ENCODE results near the gene SPATA2.

SPATA2 gene

DNA sequence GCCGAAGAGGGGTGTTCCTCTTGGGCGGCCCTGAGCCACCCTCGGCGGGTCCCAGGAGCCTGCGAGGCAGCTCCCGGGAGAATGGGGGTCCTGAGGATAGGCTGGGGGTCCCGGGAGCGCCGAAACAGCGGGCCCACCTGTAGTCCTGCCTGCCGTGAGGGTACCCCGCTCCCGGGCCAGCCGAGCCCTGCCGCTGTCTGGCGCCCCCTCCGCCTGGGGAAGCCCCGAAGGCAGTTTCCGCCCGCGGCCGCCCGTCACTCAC is 280 bp downstream of the SPATA2 start:
- H3K4me1 Mint-ChIP-seq = peaks cover 51% of the 10 kb centered on the region
- no peaks in the 10 kb centered on the region for H3K9me3 Mint-ChIP-seq
- H3K27ac Mint-ChIP-seq = peak overlapping the region; percentile 100
- ATAC-seq (peak; percentile 43), DNase-seq (ENCODE audit: low spot score in 2 of 2) (no peak)
- peaks cover 19% of the 10 kb centered on the region for H3K36me3 Mint-ChIP-seq
- peak overlapping the region; percentile 92 for H3K4me3 Mint-ChIP-seq

- peaks cover 57% of the 10 kb centered on the region for H3K4me1 Mint-ChIP-seq
These were observed 815 bp downstream of the SPATA2 start for GRCh38 chr20:49914310-49915117.

GRCh38 chr20:49913399-49914047 is 1.8 kb downstream of the SPATA2 start:
- Mint-ChIP-seq H3K36me3 (peaks cover 34% of the 10 kb centered on the region), H3K4me1 (peaks cover 60% of the 10 kb centered on the region), H3K9me3 (no peaks in the 10 kb centered on the region), H3K27ac (no peak overlapping the region), H3K4me3 (peak overlapping the region; percentile 92)
- DNase-seq (ENCODE audit: low spot score in 2 of 2) = no peak
- ATAC-seq = no peak

More at GRCh38 chr20:49914310-49915117, 815 bp downstream of the SPATA2 start:
- peaks cover 24% of the 10 kb centered on the region for H3K36me3 Mint-ChIP-seq
- ATAC-seq (peak; percentile 0), DNase-seq (ENCODE audit: low spot score in 2 of 2) (no peak)
- H3K9me3 Mint-ChIP-seq = no peaks in the 10 kb centered on the region
- H3K27ac Mint-ChIP-seq = peak overlapping the region; percentile 100
- peak overlapping the region; percentile 92 for H3K4me3 Mint-ChIP-seq

DNA sequence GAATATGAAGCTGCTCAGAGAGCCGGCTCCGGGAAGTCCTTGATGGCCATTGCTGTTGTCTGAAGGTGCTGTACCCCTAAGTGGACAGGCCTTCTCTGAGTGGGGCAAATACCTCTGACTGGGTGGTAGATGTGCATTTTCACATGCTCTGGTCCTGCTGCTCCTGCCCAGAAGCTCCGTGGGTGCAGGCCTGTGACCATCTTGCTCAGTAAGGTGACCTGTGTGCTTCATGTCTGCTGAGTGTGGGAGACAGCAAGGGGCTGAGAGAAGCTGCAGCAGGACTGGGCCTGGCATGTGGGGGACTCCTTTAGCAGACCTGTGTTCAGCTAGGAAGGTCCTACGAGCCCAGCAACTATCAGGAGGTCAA is 5.0 kb downstream of the SPATA2 start:
- ATAC-seq (no peak), DNase-seq (ENCODE audit: low spot score in 2 of 2) (no peak)
- Mint-ChIP-seq H3K27ac (peak overlapping the region; percentile 82), H3K9me3 (no peaks in the 10 kb centered on the region), H3K36me3 (peaks cover 45% of the 10 kb centered on the region), H3K4me1 (peaks cover 48% of the 10 kb centered on the region), H3K4me3 (no peak overlapping the region)

- ATAC-seq = no peak
- Mint-ChIP-seq H3K4me1 (peaks cover 49% of the 10 kb centered on the region), H3K4me3 (no peak overlapping the region), H3K36me3 (peaks cover 49% of the 10 kb centered on the region), H3K9me3 (no peaks in the 10 kb centered on the region), H3K27ac (peak overlapping the region; percentile 82)
- no peak for DNase-seq (ENCODE audit: low spot score in 2 of 2)
These were observed 5.6 kb downstream of the SPATA2 start for GRCh38 chr20:49909499-49910339.

DNA sequence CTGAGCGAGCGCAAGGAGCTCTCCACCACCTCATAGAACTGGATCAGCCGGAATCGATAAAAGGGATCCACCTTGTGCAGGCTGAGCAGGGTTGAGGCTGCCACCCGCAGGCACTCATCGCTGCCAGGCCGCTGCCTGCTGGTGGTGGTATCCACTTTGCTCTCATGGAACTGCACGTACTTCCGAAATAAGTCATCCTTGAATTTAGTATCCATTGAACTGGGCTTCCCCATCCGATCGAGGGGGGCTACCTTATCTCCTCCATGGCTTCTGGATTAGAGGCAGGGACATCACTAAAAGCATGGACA is 7.1 kb downstream of the SPATA2 start:
- Mint-ChIP-seq H3K9me3 (no peaks in the 10 kb centered on the region), H3K4me1 (peaks cover 34% of the 10 kb centered on the region), H3K4me3 (no peak overlapping the region), H3K36me3 (peaks cover 60% of the 10 kb centered on the region), H3K27ac (peak overlapping the region; percentile 64)
- DNase-seq (ENCODE audit: low spot score in 2 of 2) (no peak), ATAC-seq (no peak)

DNA sequence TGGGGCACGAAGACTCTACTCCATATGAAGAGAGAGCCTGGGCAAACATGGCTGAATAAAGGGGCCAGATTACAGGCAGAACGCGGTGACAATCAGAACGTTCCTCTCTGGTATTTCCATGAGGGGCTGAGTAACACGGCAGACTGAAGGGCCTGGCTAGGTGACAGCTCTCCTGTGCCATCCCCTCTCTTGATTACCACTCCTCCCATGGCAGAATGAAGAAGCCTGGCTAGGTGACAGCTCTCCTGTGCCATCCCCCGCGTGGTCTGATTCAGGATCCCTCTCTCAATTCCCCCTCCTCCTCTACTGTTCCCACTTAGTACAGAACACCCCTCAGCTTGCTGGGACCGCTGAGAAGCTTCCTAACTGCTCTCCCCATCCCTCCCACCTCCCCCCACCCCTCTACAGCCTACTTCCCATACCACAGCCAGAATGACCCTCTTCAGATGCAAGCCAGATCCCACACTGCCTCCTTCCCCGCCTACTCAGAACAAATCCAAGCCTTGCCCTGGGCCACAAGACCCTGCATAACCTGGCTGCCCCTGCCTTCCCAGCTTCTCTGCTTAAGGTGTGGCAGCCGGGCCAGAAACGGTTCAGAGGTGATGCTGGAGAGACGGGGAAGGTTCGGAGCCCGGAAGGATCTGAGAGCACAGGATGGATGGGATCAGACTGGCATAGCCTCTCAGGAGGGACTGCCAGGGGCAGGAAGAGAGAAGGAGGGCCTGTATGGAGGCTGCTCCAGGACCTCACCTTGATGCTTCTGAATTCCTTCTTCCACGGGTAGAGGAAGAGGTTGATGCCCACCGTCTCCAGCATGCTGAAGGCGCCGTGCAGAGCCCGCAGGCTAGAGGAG is 7.7 kb downstream of the SPATA2 start:
- H3K4me3 Mint-ChIP-seq = no peak overlapping the region
- H3K9me3 Mint-ChIP-seq = no peaks in the 10 kb centered on the region
- peak overlapping the region; percentile 64 for H3K27ac Mint-ChIP-seq
- ATAC-seq (no peak), DNase-seq (ENCODE audit: low spot score in 2 of 2) (no peak)
- peaks cover 65% of the 10 kb centered on the region for H3K36me3 Mint-ChIP-seq
- H3K4me1 Mint-ChIP-seq = peaks cover 30% of the 10 kb centered on the region

DNA sequence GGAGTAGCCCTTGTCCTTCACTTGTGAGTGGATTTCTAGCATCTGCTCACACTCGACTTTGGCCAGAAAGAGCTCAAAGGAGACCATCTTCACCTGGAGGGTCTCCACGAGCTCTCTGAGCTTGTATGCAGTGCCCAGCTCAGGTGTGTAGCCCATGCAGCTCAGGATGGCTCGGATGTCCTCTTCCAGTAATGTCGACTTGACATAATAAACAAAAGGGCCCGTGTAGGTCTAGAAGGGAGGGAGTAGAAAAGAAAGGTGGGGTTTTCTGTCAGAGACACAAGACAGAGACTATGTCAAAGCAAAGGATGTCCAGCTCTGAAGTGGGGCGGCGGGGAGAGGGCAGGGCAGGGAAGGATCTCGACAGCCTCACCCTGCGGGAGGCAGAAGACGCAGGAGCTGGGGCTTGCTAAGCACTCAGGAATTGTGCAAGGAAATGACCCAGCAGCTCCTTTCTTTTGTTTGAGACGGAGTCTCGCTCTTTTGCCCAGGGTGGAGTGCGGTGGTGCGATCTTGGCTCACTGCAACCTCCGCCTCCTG is 8.6 kb downstream of the SPATA2 start:
- ATAC-seq (no peak), DNase-seq (ENCODE audit: low spot score in 2 of 2) (no peak)
- H3K9me3 Mint-ChIP-seq = no peaks in the 10 kb centered on the region
- peaks cover 68% of the 10 kb centered on the region for H3K36me3 Mint-ChIP-seq
- peaks cover 27% of the 10 kb centered on the region for H3K4me1 Mint-ChIP-seq
- H3K4me3 Mint-ChIP-seq = no peak overlapping the region
- H3K27ac Mint-ChIP-seq = peak overlapping the region; percentile 37

DNA sequence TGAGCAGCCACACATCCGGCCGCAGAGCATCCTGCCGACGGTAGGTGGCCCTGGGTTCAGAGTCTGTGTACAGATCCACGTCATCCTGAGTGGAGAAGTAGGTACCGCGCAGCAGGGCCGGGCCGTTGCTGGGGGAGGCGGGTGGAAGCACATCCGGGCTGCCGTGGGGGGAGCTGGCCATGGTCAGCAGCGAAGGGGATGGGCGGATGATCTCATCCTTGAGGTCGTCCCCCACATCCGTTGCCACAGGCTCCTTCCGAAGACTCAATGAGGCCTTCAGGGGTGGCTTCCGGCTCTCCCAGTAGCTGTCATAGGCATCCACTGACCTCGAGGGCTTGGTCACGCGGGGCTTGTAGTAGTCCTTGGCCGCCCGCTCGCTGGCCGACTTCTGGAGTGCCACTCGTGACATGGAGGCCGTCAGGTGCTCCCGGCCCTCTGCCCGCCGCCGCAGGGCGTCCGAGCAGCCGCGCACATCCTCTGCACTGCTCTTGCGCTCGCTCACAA is 9.2 kb downstream of the SPATA2 start:
- peak overlapping the region; percentile 77 for H3K27ac Mint-ChIP-seq
- no peaks in the 10 kb centered on the region for H3K9me3 Mint-ChIP-seq
- no peak overlapping the region for H3K4me3 Mint-ChIP-seq
- DNase-seq (ENCODE audit: low spot score in 2 of 2) (no peak), ATAC-seq (no peak)
- H3K4me1 Mint-ChIP-seq = peaks cover 27% of the 10 kb centered on the region
- H3K36me3 Mint-ChIP-seq = peaks cover 68% of the 10 kb centered on the region

GRCh38 chr20:49905415-49906091 is 9.8 kb downstream of the SPATA2 start:
- H3K36me3 Mint-ChIP-seq = peaks cover 68% of the 10 kb centered on the region
- H3K27ac Mint-ChIP-seq = peak overlapping the region; percentile 77
- H3K9me3 Mint-ChIP-seq = no peaks in the 10 kb centered on the region
- ATAC-seq (no peak), DNase-seq (ENCODE audit: low spot score in 2 of 2) (no peak)
- H3K4me1 Mint-ChIP-seq = peaks cover 27% of the 10 kb centered on the region
- no peak overlapping the region for H3K4me3 Mint-ChIP-seq

DNA sequence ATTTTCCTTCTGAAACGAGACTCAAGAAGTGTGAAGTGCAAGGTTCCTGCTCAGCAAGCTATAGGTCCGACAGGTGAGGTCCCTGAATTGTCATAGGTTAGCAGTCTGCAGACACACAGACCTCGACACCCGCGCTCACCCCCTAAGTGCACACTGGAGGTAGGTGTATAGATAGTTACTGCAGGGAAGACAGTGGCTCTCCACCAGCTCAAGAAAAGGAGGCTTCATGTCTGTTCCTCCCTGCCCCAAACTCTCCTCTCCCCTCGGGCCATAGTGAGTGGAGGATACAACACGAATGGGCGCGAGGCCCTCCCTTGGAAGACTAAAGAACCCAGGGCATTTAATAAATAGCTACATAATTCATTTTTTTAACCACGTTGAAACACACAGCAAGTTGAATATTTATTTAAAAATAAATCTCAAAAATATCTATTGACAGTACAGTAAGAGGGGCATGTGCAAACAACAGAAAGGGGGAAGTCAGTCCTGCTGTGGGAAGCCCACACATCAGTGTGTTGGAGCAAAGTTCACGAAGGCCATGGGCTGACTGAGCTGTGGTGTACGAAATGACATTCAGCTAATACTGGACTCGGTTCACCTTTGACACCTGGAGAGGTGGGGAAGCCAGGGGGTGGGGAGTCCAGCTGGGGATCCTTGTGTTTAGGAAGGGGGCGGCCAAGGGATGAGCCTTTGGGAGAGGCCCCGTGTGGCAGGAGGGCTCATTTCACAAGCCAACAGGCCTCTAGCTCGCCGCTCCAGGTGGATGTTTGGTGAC is 10.7 kb downstream of the SPATA2 start:
- Mint-ChIP-seq H3K9me3 (no peaks in the 10 kb centered on the region), H3K4me1 (peaks cover 18% of the 10 kb centered on the region), H3K4me3 (no peak overlapping the region), H3K36me3 (peaks cover 62% of the 10 kb centered on the region), H3K27ac (peak overlapping the region; percentile 69)
- no peak for DNase-seq (ENCODE audit: low spot score in 2 of 2)
- ATAC-seq = no peak

GRCh38 chr20:49901588-49901987 is 13.7 kb downstream of the SPATA2 start:
- ATAC-seq (no peak), DNase-seq (ENCODE audit: low spot score in 2 of 2) (no peak)
- H3K4me3 Mint-ChIP-seq = no peak overlapping the region
- H3K36me3 Mint-ChIP-seq = peaks cover 41% of the 10 kb centered on the region
- H3K4me1 Mint-ChIP-seq = peaks cover 13% of the 10 kb centered on the region
- H3K27ac Mint-ChIP-seq = no peak overlapping the region
- H3K9me3 Mint-ChIP-seq = no peaks in the 10 kb centered on the region

DNA sequence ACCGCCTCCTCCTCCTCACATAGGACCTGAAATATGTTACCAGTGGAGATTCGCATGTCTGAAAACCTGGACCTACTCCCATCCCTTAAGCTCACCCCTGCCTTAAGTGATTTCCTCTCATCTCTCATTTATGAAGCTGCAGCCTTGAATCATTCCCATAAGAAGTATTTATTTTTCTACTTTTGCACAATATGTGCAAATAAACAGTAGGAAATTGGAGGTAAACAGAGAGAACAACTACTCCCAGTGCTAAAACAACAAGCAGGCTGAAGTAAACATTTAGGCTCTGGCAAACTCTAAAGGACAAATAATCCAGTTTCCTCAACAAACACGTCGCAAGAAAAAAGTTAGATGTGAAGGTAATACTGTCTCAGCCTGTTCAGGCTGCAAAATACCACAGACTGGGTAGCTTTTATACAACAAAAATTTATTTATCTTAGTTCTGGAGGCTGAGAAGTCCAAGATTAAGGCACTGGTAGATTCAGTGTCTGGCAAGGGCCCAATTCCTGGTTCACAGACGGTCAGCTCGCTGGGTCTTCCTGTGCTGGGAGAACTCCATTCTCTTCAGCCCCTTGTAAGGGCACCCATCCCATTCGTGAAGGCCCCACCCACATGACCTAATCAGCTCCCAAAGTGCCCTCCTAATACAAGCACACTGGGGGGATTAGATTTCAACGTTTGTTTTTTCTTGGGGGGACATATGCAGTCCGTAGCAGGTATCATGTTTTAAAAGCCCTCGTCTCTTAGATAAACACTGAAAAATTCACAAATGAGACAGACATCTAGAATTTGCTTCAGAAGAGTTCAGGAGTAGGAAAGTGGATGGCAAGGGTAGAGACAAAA is 15.6 kb downstream of the SPATA2 start:
- Mint-ChIP-seq H3K27ac (no peak overlapping the region), H3K4me1 (peaks cover 8% of the 10 kb centered on the region), H3K36me3 (peaks cover 26% of the 10 kb centered on the region)

More for the DNA sequence above, 15.6 kb downstream of the SPATA2 start:
- no peak for DNase-seq (ENCODE audit: low spot score in 2 of 2)
- Mint-ChIP-seq H3K9me3 (no peaks in the 10 kb centered on the region), H3K4me3 (no peak overlapping the region)
- ATAC-seq = no peak
